Liver (tissue), 3 donors: ENCODE results near the gene SUPT4H1.

ENCODE experiments used
- EGR1 ChIP-seq, 2 donors: IDR thresholded peaks; 2 replicates each; pipeline ENCODE4 v1.6.1; 2016 to 2018; ENCODE audit warnings: antibody characterized with exemption in 2 of 2, low read depth in 2 of 2
- GABPA ChIP-seq, 2 donors: IDR thresholded peaks in 1 of 2; conservative IDR thresholded peaks in 1 of 2; 2 replicates each; pipeline ENCODE4 v1.6.1; 2016; ENCODE audit warnings: antibody characterized with exemption in 2 of 2, mild to moderate bottlenecking in 1 of 2, moderate library complexity in 1 of 2
- JUND ChIP-seq, 2 donors: IDR thresholded peaks; 2 replicates each; pipeline ENCODE4 v1.6.1; 2016; ENCODE audit warnings: antibody characterized with exemption in 2 of 2
- SP1 ChIP-seq: IDR thresholded peaks from 2 replicates; pipeline ENCODE4 v1.6.1; 2018; ENCODE audit warnings: antibody characterized with exemption, mild to moderate bottlenecking
- YY1 ChIP-seq: IDR thresholded peaks from 2 replicates; pipeline ENCODE4 v1.6.1; 2016; ENCODE audit warnings: antibody characterized with exemption, mild to moderate bottlenecking
- TF ChIP-seq, protein P1 (sequence below): fragments of 150-350 bp; IDR thresholded peaks from 2 replicates; pipeline ENCODE4 v1.5.1; 2017; ENCODE audit warnings: improper control_type of control experiment, low read depth, low read length; ENCODE audit not compliant: missing input control
- donor health status: healthy.
- donor health status: healthy.

DNA sequence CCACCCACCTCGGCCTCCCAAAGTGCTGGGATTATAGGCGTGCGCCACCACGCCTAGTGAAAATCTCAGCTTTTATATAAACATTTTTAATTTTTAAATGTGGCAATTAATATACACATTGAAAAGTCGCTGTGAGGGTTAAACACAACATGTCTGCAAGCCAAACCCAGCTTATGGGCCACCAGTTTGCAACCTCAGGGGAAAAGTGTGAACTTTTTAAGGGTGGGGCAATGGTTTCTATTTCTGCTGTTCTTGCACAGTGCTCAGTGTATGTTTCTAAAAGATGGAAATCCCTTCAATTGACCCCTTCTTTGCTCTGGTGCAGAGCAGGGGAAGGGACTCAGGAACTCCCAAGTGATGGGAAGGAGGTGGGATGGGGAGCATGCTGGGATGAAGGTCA is 18.3 kb upstream of the SUPT4H1 start:
- TF ChIP-seq, protein P1, sequence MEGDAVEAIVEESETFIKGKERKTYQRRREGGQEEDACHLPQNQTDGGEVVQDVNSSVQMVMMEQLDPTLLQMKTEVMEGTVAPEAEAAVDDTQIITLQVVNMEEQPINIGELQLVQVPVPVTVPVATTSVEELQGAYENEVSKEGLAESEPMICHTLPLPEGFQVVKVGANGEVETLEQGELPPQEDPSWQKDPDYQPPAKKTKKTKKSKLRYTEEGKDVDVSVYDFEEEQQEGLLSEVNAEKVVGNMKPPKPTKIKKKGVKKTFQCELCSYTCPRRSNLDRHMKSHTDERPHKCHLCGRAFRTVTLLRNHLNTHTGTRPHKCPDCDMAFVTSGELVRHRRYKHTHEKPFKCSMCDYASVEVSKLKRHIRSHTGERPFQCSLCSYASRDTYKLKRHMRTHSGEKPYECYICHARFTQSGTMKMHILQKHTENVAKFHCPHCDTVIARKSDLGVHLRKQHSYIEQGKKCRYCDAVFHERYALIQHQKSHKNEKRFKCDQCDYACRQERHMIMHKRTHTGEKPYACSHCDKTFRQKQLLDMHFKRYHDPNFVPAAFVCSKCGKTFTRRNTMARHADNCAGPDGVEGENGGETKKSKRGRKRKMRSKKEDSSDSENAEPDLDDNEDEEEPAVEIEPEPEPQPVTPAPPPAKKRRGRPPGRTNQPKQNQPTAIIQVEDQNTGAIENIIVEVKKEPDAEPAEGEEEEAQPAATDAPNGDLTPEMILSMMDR, result no peak
- no peak for TF ChIP-seq YY1
- TF ChIP-seq EGR1 (IDR thresholded peaks at IDR 0.05; ENCODE audit: low read depth in 2 of 2), result no peak
- TF ChIP-seq GABPA (IDR thresholded peaks at IDR 0.05 in 1 of 2, conservative IDR thresholded peaks at IDR 0.05 in 1 of 2), result no peak
- no peak for TF ChIP-seq JUND (IDR thresholded peaks at IDR 0.05)
- TF ChIP-seq SP1, result no peak
